Uterus (tissue), 4 donors: Measurements from ENCODE around the gene NFIA. TPM values are rescaled to one million over a fixed set of nuclear protein-coding genes. Genes with fewer than 3 reads are reported as not detected.

Experiments used
- DNase-seq, 2 donors: peaks; one replicate each; pipeline ENCODE4 v3.0.0-alpha.2; 2019 to 2020
- H3K27ac ChIP-seq, 2 donors: fragments of 200-600 bp; sonication (generic); 1 replicate in 1 of 2; 2 replicates in 1 of 2; pipeline ENCODE4 v1.5.1; 2016 to 2018
- H3K27me3 ChIP-seq, 2 donors: fragments of 200-600 bp; sonication (generic); one replicate each; pipeline ENCODE4 v1.5.1; 2018 to 2019; ENCODE audit warnings: control low read depth in 1 of 2
- H3K36me3 ChIP-seq, 2 donors: fragments of 200-600 bp; sonication (generic); one replicate each; pipeline ENCODE4 v1.5.1; 2019; ENCODE audit warnings: control low read depth in 1 of 2
- H3K4me1 ChIP-seq, 2 donors: fragments of 200-600 bp; sonication (generic); one replicate each; pipeline ENCODE4 v1.5.1; 2018 to 2019; ENCODE audit warnings: control low read depth in 1 of 2
- H3K4me3 ChIP-seq, 2 donors: fragments of 200-600 bp; sonication (generic); 1 replicate in 1 of 2; 2 replicates in 1 of 2; pipeline ENCODE4 v1.5.1; 2018 to 2019; ENCODE audit warnings: mild to moderate bottlenecking in 1 of 2
- H3K9me3 ChIP-seq, 2 donors: fragments of 200-600 bp; sonication (generic); one replicate each; pipeline ENCODE4 v1.5.1; 2019; ENCODE audit warnings: control low read depth in 1 of 2
- CTCF ChIP-seq, 4 experiments: fragments of 200-600 bp in 2 of 4; fragments of 450-650 bp in 2 of 4; sonication (generic) in 2 of 4; IDR thresholded peaks; one replicate each; pipeline ENCODE4 v1.5.1; 2016 to 2019; ENCODE audit warnings: antibody characterized with exemption in 4 of 4, mild to moderate bottlenecking in 2 of 4, moderate library complexity in 1 of 4
- POLR2A ChIP-seq, 2 donors: fragments of 450-650 bp; IDR thresholded peaks; one replicate each; pipeline ENCODE4 v1.6.1; 2016; ENCODE audit warnings: antibody characterized with exemption in 2 of 2, mild to moderate bottlenecking in 1 of 2, moderate library complexity in 1 of 2
- intact Hi-C: fragments of 100-400 bp; cut with DNase I; formaldehyde crosslinking; loops from one replicate; pipeline ENCODE4 v1.15.1; 2023; ENCODE audit warnings: low total_unique reads
- total RNA-seq, 4 donors: library from RNA; depleted of rRNA in 3 of 4; stranded (reverse); fragments of >200 nt in 3 of 4; gene quantifications; one replicate each; pipeline versions ENCODE4 v1.1.0 to v1.2.4, GENCODE V29; 2014 to 2023
- donor health status: DM: yes; HTN: yes; CAD: no.

Gene NFIA
- total RNA-seq, 4 donors from 2014 or later = 49.2 to 116 (median 64.9) TPM

- Histone ChIP-seq H3K36me3 (no peaks in the 10 kb centered on the region), H3K4me3 (no peak overlapping the region), H3K9me3 (peaks cover 0 to 5% of the 10 kb centered on the region in 2 donors), H3K27ac (no peak overlapping the region), H3K27me3 (no peaks in the 10 kb centered on the region), H3K4me1 (no peaks in the 10 kb centered on the region)
- no peak for DNase-seq
- intact Hi-C loops = no loop called here
- TF ChIP-seq CTCF (IDR thresholded peaks at IDR 0.05) (no peak), POLR2A (IDR thresholded peaks at IDR 0.05) (no peak)
These were observed 25.3 kb downstream of the NFIA start for GRCh38 chr1:61107638-61108037.

DNA sequence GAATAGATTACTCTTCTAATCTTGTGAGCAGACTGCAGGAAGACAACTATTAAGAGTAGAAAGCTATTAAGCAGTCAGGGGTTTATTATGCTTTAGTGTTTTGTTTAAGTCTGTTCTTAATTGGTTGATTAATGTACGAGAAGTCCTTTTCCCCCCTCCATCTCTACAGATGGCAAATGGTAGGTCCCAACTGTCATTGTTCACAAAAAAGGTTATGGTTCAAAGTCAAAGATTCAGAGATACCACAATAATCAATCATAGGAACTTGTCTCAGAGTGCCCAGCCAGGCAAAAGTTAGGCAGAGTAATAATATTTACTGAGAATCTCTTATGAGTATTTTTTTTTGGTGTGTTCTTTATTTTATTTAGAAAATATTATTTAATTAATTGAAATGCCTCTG, 26.8 kb downstream of the NFIA start:
- Histone ChIP-seq H3K9me3 (peaks cover 0 to 5% of the 10 kb centered on the region in 2 donors), H3K27me3 (no peaks in the 10 kb centered on the region), H3K36me3 (no peaks in the 10 kb centered on the region), H3K4me1 (no peaks in the 10 kb centered on the region), H3K4me3 (no peak overlapping the region), H3K27ac (no peak overlapping the region)
- no peak for DNase-seq
- no peak for TF ChIP-seq POLR2A (IDR thresholded peaks at IDR 0.05)
- no peak for TF ChIP-seq CTCF (IDR thresholded peaks at IDR 0.05)
- intact Hi-C loops = no loop called here

- Histone ChIP-seq H3K9me3 (peaks cover 0 to 5% of the 10 kb centered on the region in 2 donors), H3K4me1 (no peaks in the 10 kb centered on the region)
- TF ChIP-seq CTCF (IDR thresholded peaks at IDR 0.05) (no peak), POLR2A (IDR thresholded peaks at IDR 0.05) (no peak)
These were observed 27.5 kb downstream of the NFIA start for GRCh38 chr1:61109910-61110309.

DNA sequence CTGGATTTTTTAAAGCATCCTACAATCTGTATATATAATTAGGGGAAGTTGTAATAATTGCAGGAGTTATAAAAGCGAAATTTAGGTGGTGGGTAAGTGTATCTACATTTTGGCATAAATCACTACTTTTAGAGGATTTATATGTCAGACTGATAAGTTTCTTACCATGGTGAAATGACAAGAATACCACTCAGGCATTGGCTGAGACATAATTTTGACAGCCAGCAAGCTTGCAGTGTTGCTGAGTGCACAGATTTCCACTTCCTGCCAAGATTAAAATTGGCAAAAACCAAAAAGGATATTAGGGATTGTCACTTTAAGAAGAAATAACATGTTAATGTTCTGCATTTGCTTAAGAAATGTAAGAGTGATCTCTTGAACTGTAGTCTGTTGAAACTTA, 28.2 kb downstream of the NFIA start:
- Histone ChIP-seq H3K27ac (no peak overlapping the region), H3K27me3 (no peaks in the 10 kb centered on the region), H3K4me3 (no peak overlapping the region), H3K4me1 (no peaks in the 10 kb centered on the region), H3K9me3 (peaks cover 0 to 5% of the 10 kb centered on the region in 2 donors), H3K36me3 (no peaks in the 10 kb centered on the region)
- TF ChIP-seq POLR2A (IDR thresholded peaks at IDR 0.05) = no peak
- TF ChIP-seq CTCF (IDR thresholded peaks at IDR 0.05) = no peak
- intact Hi-C loops = no loop called here
- no peak for DNase-seq

More at GRCh38 chr1:61109910-61110309, 27.5 kb downstream of the NFIA start:
- Histone ChIP-seq H3K4me3 (no peak overlapping the region), H3K27me3 (no peaks in the 10 kb centered on the region), H3K36me3 (no peaks in the 10 kb centered on the region), H3K27ac (no peak overlapping the region)
- intact Hi-C loops = no loop called here
- DNase-seq = no peak

GRCh38 chr1:61111084-61112004, 29.0 kb downstream of the NFIA start:
- intact Hi-C loops = no loop called here
- no peak for TF ChIP-seq CTCF (IDR thresholded peaks at IDR 0.05)
- no peak for TF ChIP-seq POLR2A (IDR thresholded peaks at IDR 0.05)

More at GRCh38 chr1:61111084-61112004, 29.0 kb downstream of the NFIA start:
- H3K9me3 ChIP-seq = peaks cover 0 to 5% of the 10 kb centered on the region in 2 donors
- DNase-seq = no peak
- H3K4me1 ChIP-seq = no peaks in the 10 kb centered on the region
- H3K4me3 ChIP-seq = no peak overlapping the region
- peak overlapping the region in 1 of 2 donors; percentile 40 for H3K27ac ChIP-seq
- no peaks in the 10 kb centered on the region for H3K36me3 ChIP-seq
- H3K27me3 ChIP-seq = no peaks in the 10 kb centered on the region
